ENCODE results near the gene PLN.

DNA sequence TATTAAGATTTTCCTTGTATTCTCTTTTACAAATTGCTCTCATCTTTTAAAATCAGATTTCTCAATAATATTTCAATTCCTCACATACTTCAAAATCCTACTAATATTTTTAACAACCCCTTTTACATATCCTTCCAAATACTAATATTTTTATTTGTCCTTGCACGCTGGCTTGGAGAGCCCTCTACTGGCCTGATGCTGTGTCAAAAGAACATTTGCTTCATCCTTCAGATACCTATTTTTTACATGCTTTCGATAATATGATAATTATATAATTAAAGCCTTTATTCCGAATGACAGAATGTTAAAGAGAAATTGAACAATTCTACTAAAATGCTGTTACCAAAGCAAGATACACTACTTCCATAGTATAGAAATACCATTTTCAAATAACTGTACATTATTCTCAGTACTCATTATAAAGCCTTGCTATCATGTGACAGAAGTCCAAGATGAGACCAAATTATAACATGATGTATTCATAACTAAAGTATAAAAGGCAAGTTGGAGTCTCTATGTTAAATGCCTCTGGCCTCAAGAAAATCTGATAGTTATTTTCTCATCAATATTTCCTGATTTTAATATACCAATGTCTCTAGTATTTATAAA is 39.0 kb upstream of the PLN start:
- TF ChIP-seq LEF1 (IDR thresholded peaks at IDR 0.05; ENCODE audit: borderline replicate concordance) (no peak), ZNF384 (IDR thresholded peaks at IDR 0.05) (no peak), ELF4 (IDR thresholded peaks at IDR 0.05) (no peak), TARDBP (IDR thresholded peaks at IDR 0.05) (no peak), SUZ12 (IDR thresholded peaks at IDR 0.05) (no peak), SP1 (IDR thresholded peaks at IDR 0.05) (no peak), BHLHE40 (IDR thresholded peaks at IDR 0.05; ENCODE audit: borderline replicate concordance) (no peak)
- TF ChIP-seq, protein P1, sequence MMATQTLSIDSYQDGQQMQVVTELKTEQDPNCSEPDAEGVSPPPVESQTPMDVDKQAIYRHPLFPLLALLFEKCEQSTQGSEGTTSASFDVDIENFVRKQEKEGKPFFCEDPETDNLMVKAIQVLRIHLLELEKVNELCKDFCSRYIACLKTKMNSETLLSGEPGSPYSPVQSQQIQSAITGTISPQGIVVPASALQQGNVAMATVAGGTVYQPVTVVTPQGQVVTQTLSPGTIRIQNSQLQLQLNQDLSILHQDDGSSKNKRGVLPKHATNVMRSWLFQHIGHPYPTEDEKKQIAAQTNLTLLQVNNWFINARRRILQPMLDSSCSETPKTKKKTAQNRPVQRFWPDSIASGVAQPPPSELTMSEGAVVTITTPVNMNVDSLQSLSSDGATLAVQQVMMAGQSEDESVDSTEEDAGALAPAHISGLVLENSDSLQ (IDR thresholded peaks at IDR 0.05): no peak
